Measurements from ENCODE around the gene HDAC11.

Gene HDAC11

DNA sequence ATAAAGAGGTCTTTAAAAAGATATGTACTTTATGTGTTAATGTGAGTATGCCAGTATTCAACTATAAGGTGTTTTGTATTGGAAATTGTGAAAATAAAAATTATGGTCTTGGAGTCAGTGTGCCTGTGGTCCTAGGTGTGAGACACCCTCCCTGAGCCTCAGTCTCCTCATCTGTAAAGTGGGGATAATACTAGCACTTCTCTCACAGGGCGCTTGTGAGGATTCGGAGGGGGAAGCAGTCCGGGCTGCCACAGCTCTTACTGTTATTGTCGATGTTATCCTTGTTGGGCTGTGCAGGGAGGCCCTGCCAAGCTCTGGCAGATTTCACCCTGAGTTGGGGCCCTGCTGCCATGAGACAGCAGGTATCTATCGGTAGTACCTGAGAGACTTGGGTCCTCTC lies 42.1 kb downstream of the HDAC11 start:
- DNase-seq (ENCODE audit: low read depth in 1 of 2, low spot score in 1 of 2): no peak

DNA sequence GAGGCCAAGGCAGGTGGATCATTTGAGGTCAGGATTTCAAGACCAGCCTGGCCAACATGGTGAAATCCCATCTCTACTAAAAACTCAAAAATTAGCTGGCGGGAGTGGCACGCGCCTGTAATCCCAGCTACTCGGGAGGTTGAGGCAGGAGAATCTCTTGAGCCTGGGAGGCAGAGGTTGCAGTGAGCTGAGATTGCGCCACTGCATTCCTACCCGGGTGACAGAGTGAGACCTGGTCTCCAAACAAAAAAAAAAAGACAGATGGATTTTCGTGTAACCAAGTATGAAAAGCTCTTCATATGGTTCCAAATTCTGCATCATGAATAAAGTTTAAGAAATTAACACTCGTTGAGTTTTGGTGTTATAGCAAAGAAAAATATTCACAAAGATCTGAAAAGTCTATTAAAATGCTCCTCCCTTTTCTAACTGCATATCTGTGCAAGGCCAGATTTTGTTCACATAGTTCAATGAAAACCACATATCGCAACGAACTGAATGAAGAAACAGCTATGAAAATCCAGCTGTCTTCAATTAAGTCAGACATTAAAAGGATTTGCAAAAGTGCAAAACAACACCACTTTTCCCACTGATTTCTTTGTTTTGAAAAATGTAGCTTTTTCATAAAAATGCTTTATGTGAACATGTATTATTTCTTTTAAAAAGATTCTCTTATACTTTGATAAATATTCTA lies 45.0 kb downstream of the HDAC11 start:
- no peak for DNase-seq (ENCODE audit: low read depth in 1 of 2, low spot score in 1 of 2)

DNA sequence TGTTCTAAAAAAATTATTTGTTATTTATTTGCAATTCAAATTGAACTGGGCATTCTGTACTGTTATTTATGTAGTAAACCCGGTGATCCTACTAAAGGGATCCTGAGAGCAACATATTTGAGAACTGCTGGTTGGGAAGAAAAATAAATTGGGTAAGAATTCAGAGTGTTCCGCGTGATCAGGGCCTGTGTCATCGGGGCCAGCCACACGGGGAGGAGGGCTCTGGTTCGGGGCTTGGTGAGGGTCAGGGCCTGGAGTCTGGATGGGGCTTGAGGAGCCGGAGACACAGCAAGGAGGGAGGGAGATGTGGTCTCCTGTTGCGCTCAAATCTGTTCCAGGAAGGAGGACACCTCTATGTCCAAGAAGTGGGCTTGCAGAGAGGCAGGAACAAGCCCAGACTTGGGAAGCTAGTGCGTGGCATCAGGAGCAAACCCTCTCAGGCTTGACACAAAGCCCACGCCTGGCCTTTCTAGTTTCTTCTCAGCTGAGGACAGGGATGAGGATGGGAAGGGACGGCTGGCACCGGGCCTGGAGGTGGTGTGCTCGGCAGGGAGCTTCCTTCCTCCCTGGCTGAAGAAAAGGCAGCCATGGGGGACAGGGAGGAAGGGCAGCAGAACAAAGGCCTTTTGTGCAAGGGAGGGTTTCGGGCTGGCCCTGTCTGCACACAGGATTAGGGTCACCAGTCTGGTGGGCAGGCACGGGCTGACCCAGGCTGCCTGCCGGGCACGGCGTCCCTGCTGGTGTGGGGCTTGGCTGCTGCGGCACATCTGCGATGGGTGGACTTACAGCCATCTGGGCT lies 45.9 kb downstream of the HDAC11 start:
- DNase-seq (ENCODE audit: low read depth in 1 of 2, low spot score in 1 of 2): no peak

DNA sequence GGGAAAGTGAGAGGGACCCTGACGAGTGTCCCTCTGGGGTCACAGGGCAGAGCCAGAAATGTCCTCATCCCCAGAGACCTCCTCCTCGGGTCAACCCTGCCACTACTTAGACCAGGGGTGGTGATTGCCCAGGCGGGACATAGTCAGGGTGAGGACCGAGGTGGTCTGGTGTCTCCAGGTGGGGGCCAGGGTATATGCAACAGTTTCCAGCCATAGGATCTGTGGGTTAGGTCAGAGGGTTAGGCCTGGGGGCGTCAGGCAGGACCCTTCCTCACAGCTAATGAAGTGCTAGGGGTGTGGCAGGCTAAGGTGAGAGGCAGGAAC lies 46.5 kb downstream of the HDAC11 start:
- no peak for DNase-seq (ENCODE audit: low read depth in 1 of 2, low spot score in 1 of 2)

DNA sequence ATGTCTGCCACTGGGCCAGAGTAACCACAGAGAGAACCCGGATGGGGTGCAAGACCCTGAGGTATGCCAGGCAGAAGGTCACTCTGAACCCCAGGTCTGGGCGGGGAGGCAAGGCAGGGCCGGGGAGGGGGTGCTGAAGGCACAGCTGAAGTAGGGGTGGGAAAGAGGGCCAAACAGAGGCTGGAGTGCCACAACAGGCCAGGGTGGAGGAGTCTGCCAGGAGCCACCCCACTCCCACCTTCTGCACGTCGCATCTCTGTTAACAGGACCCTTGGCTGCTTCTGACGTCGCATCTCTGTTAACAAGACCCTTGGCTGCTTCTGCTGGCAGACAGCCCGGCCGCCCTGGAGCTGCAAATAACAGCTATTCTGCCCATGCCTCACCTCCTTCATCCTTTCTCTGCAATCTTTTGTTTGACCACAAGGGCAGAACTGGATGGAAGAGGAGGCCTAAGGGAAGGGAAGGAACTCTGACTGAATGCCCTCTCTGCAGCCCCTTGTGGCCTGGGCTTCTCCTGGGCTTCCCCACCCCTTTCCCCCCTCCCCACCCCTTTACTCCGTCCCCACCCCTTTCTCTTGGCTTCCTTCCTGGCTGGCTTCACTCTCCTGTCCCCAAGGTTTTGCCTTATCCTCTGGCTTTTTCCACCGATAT lies 48.2 kb downstream of the HDAC11 start:
- DNase-seq (ENCODE audit: low read depth in 1 of 2, low spot score in 1 of 2): no peak

DNA sequence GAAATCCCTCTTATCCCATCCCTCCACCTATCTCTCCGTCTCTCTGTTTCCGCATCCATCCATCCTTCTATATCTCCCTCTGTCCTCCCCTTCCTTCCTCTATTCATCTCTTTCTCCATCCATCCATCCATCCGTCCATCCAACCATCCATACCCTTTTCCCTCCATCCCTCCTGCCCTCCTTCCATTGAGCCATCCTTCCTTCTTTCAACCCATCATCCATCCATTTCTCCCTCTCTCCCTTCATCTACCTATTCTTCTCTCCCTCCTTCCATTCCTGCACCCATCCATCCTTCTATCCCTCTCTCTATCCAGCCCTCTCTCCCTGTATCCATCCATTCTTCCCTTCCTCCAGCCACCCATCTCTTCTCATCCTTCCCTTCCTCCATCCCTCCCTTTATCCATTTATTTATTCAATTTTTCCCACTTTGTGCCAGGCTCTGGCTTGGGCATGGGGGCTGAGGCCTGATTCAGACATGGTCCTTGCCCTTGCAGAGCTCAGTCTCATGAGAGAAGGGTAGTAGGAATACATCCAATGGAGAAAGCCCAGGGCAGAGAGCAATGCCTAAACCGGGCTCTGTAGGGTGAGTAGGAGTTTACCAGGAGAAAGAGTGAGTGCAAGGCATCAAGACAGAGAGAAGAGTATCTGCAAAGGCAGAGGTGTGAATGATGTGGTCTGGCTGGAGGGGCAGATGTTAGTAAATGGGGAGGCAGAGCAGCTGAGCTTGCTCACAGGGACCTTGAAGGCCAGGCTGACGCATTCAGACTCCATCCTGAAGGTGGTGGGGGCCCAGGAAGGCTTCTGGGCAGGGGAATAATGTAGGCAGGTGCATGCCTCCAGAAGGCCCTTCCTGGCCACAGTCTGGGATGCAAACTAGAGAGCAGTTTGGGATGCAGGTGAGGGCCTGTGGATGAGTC lies 49.3 kb downstream of the HDAC11 start:
- no peak for DNase-seq (ENCODE audit: low read depth in 1 of 2, low spot score in 1 of 2)

DNA sequence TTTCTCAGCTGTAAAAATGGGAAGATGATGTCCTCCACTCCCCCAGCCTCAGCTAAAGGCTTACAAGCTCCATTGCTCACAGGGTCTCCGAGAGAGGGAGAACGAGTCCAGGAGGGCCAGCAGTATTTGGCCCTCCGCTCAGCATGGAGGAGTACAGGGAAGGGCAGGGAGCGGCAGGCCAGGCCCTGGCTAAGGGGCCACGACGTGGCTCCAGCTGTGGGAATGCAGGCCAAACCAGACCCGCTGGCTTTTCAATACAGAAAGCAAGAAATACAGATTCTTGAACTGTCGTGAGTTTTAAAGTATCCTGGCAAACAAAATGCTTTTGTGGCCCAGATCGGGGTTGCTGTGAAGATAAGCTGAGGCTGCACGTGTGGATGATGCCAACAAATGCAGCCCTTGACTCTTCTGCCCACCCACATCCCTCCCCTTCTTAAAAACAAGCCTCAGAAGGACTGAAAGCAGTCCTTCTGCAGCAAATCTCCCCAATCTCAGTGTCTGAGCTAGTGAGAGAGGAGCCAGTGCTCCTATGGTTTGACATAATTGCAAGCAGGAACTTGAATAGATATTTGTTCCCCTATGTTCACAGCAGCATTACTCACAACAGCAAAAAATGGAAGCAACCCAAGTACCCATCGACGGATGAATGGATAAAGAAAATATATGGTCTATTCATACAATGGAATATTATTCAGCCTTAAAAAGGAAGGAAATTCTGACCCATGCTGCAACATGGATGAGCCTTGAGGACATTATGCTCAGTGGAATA lies 50.3 kb downstream of the HDAC11 start:
- no peak for DNase-seq (ENCODE audit: low read depth in 1 of 2, low spot score in 1 of 2)

DNA sequence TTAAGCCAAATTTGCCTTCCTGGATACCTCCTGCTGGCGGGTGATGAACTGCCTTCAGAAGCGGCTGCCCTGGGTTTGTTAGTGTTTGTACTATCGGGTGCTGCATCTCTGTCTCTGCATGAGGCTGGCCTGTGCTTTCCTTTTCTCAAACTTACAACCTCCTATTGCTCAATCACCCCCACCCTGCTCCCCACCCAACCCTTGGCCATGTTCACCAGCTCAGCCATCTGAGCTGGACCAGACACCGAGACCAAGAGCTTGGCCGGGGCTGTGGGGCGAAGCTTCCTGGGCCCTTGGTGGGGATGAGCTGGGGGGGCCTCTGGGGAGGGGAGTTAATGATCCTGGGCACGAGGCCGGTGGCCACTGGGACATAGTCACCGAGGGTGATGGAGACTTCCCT lies 52.0 kb downstream of the HDAC11 start:
- no peak for DNase-seq (ENCODE audit: low read depth in 1 of 2, low spot score in 1 of 2)

DNA sequence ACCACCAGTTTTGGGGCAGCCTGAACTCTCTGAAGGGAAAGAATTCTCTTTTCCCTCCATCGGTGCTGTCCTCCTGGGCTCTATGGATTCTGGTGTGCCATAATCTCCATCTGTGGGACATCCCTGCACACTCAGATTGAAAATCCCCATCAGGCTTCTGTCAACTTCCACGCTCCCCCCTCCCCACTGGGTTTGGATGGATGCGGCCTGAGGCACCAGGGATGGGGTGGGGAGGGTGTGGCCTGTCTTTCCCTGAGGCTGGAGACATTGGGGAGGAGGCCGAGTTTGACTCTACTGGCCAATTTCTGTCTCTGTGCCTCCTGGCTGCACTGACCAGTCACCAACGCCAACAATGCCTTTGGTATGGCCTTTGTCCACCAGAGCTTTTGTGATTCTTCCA lies 52.5 kb downstream of the HDAC11 start:
- DNase-seq (ENCODE audit: low read depth in 1 of 2, low spot score in 1 of 2): no peak

DNA sequence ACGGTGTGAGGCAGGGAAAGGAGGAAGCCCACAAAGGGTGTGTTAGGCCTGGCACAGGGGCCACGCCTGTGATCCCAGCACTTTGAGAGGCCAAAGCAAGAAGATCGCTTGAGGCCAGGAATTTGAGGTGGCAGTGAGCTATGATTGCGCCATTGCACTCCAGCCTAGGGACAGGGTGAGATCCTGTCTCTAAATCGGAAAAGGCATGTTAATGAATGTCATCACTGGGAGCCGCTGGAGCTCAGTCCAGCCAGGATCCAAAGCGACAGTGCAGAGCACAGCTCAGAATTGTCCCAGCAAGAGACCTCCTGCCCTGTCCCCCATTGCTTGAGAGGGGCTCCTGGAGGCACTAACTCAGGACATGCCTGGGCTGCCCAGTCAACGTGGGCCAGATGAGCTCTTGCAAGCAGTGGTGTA lies 53.8 kb downstream of the HDAC11 start:
- no peak for DNase-seq (ENCODE audit: low read depth in 1 of 2, low spot score in 1 of 2)

DNA sequence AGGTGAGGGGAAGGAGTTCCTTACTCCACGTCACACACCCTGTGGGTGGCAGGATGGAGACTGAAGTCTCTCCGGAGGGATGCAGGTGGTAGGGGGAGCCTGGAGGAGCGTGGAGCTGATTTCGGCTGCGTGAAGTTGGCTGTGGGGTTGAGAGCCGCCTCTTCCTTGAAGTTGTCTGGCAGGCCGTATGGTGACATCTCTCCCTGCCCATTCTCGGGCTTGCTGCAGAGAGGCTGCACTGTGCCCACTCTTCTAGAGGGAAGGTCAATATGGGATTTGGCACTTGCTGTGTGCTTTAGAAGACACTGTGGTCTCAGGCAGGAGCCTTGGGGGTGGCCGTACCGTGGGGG lies 55.4 kb downstream of the HDAC11 start:
- DNase-seq (ENCODE audit: low read depth in 1 of 2, low spot score in 1 of 2): no peak

DNA sequence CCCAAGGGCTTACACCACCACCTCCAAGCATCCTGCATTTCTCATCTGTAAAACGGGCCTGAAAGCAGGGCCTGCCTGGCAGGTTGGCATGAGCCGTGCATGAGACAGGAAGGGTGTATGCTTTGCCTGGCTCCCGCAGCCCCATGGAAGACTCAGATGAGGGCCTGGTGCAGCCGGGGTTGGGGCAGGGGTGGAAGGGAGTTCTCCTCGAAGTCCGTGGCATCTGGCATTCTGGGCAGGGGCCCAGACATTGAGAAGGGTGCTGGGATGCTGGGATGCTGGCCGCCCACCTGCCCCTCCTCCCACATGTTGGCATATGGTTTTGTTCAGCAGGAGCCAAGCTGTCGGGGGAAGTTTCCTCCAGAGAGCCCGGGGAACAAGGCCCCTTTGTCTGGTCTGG lies 55.8 kb downstream of the HDAC11 start:
- DNase-seq (ENCODE audit: low read depth in 1 of 2, low spot score in 1 of 2): no peak

DNA sequence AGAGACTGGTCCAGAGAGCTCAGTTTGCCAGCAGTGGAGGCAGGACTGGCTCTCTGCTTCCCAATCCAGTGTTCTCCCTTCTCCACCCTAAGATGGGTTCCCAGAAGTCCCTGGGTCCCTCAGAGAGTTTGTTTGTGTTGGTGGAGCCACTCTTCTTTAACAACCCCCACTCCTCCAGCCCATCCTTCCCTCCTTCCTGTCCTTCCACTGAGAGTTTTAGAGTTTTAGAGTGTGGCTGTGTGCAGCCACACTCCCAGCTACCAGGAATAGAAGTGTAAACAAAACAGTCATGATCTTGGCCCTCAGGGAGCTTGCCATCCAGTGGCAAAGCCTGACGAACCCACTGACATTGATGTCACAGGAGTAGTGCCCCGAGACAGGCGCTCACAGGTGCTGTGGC lies 56.3 kb downstream of the HDAC11 start:
- DNase-seq (ENCODE audit: low read depth in 1 of 2, low spot score in 1 of 2): no peak

DNA sequence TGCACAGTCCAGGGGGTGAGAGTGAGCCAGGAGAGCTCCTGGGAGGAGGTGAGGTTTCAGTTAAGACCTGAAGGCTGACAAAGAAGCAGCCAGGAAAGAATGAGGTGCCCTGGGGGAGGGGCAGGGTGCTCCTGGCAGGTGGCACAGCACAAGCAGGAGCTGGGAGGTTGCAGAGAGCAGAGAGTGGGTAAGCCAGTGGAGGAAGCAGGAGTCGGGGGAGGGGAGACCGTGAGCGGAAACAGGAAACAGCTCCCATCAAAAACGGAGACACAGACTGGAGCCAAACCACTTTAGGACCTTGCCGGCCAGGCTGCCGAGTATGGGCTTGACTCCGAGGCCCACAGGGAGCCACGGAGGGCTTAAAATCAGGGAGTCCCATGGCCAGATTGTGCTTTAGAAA lies 56.7 kb downstream of the HDAC11 start:
- no peak for DNase-seq (ENCODE audit: low read depth in 1 of 2, low spot score in 1 of 2)

DNA sequence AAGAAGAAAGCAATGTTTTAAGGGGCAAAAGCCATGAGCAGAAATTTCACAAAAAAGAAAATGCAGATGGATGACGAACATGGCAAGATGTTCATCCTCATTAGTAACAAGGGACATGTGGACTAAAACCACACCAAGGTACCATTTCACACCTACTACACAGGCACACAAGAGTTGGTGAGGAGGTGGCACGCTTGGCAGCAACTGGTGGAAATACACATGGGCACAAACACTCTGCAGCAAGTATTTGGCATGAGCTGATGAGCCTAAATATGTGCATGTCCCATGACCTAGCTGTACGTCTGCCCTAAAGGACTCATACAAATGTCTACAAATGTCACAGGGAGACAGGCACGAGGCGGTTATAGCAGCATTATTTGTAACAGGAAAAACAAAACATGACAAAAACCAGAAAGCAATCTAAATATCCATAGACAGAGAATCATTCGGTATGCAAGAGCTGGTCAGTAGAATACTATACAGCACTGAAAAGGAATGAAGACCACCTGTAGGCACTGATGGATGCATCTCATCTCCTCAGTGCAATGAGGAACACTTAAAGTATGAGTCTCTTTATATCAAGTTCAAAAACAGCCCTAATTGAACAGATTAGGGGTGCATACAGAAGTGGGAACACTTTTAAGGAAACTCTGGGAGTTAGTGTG lies 57.3 kb downstream of the HDAC11 start:
- DNase-seq (ENCODE audit: low read depth in 1 of 2, low spot score in 1 of 2): no peak

DNA sequence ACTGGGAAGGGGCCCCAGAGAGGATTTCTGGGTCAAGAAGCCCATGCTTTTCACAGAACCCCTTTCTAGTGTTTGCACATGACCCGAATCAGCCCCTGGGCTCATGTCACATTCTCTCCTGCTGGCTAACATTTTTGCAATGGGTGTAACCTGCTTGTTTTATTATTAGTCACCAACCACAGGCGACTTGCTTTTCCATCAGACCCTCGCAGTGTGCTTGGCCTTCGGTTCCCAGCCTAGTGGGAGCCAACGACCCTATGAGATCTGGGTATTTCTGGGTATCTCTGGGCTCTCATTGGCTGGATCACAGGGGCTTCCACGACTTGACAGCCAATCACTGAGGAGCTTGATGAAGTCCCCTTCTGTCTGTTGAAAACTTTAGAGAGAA lies 57.8 kb downstream of the HDAC11 start:
- no peak for DNase-seq (ENCODE audit: low read depth in 1 of 2, low spot score in 1 of 2)

DNA sequence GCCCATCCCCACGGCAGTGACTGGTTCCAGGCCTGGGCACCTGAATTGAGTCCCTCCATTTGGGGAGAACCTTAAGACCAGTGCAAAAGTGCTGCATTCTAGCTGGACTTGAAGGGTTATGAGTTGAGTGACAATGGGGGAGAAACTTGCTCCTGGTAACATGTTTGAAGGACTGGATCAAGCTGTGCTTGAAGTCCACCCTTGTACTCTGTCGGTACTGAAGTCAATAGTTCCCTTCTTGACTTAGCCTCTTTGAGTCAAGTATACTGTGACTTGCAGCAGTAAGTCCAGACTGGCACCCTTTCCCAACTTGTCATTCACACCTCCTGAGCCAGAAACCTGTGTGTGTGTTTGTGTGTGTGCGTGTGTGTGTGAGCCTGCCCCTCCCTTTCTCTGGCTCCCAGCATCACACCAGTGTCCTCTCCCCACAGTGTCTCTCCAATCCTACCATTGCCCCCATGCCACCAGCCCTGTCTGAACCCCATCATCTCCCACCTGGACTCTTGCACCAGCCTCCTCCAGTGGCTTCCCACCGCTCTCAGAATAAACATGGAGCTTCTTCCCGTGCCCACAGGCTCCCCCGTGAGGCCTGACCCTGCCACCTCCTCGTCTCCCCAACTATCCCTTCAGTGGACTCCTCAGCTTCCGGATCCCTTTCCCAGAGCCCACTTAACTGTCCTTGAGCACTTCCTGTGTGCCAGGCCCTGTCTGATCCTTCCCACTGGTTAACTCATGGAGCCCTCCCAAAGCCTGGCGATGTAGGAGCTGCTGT lies 58.6 kb downstream of the HDAC11 start:
- DNase-seq (ENCODE audit: low read depth in 1 of 2, low spot score in 1 of 2): no peak

DNA sequence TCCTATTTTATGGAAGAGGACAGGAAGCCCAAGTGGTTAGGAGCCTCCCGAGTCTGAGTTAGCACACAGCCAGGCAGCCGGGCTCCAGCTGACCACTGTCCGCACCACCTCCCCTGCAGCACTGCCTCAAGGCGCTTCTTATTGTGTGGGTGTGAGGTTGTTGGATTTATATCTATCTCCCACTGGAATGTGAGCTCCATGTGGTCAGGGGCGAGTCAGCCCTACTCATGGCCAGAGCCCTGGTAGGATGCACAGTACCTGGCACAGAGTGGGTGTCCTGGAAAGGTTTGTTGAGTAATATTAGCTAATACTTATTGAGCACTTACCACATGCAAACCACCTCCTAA lies 59.2 kb downstream of the HDAC11 start:
- DNase-seq (ENCODE audit: low read depth in 1 of 2, low spot score in 1 of 2): no peak

DNA sequence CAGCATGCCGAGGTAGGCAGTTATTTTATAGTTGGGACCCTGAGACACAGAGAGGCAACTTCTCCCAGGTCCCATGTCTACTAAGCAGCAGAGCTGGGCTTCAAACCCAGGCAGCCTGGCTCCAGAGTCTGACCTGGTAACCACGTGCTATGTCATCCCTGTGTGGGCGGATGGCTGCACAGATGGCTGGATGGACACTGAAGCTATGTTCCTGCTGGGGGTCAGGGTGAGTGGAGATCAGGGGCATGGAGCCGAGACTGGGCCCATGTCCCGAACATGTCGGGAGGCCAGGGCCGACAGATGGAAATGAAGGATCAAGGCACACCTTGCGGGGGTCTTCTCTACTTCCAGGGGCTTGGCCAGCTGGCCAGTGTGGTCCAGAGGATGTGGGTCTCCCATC lies 59.6 kb downstream of the HDAC11 start:
- no peak for DNase-seq (ENCODE audit: low read depth in 1 of 2, low spot score in 1 of 2)
